Neural progenitor cell (in vitro differentiated cells): ENCODE results near the gene RNF220.

Experiments used
- CTCF ChIP-seq: fragments of 200-600 bp; sonication (generic); IDR thresholded peaks from 2 replicates; pipeline ENCODE4 v1.5.1; 2017; ENCODE audit warnings: antibody characterized with exemption, mild to moderate bottlenecking
- EZH2 ChIP-seq: fragments of 200-600 bp; sonication (generic); IDR thresholded peaks from 2 replicates; pipeline ENCODE4 v1.6.1; 2017; ENCODE audit warnings: antibody characterized with exemption, mild to moderate bottlenecking, moderate library complexity

GRCh38 chr1:44685218-44685617 lies 280.2 kb downstream of the RNF220 start:
- TF ChIP-seq CTCF, result no peak
- no peak for TF ChIP-seq EZH2
